PC-9 (cell line): ENCODE data around the gene ELAVL1. TPM values are rescaled to one million over a fixed set of nuclear protein-coding genes. Genes with fewer than 3 reads are reported as not detected.
A peak's percentile ranks its signal among the peaks of the same experiment; 100 is the strongest.

Experiments used
- Bru-seq: library from RNA; stranded (reverse); fragments of 400-500 nt; gene quantifications from one replicate; lab custom pipeline; 2021; lab: Mats Ljungman, UMichigan
- BruChase-seq, 2 experiments: library from RNA; stranded (reverse); fragments of 400-500 nt; gene quantifications; one replicate each; lab custom pipeline; 2021; lab: Mats Ljungman, UMichigan
- BruUV-seq: library from RNA; stranded (reverse); fragments of 400-500 nt; replicated peaks from 2 replicates; lab custom pipeline; 2021; lab: Mats Ljungman, UMichigan
- CTCF ChIA-PET: fragments of 300-600 bp; sonication (Branson Sonifier 250); formaldehyde crosslinking; loops from one replicate; lab custom pipeline; 2022; ENCODE audit warnings: antibody characterized with exemption; lab: Charles Lee
- POLR2A ChIA-PET: fragments of 300-600 bp; sonication (Branson Sonifier 250); formaldehyde crosslinking; loops from one replicate; lab custom pipeline; 2022; ENCODE audit warnings: antibody characterized with exemption; ENCODE audit not compliant: unreplicated experiment; lab: Charles Lee
- DNase-seq, 2 experiments: peaks; one replicate each; pipeline versions ENCODE4 v3.0.0 to v3.0.0-alpha.2; 2015 to 2022; ENCODE audit warnings: mixed read lengths in 1 of 2
- H2AFZ ChIP-seq: fragments of 200-600 bp; sonication (generic); 2 replicates; pipeline ENCODE4 v1.8.1; 2017; ENCODE audit warnings: antibody characterized with exemption
- H3F3A ChIP-seq: fragments of 200-600 bp; sonication (generic); 2 replicates; pipeline ENCODE4 v1.8.1; 2017; ENCODE audit warnings: antibody characterized with exemption, mild to moderate bottlenecking, low read depth; ENCODE audit not compliant: insufficient read depth
- H3K27ac ChIP-seq: fragments of 200-600 bp; sonication (generic); 2 replicates; pipeline ENCODE4 v1.6.1; 2016; ENCODE audit warnings: mixed run types
- H3K27me3 ChIP-seq: fragments of 200-600 bp; sonication (generic); 2 replicates; pipeline ENCODE4 v1.6.1; 2016; ENCODE audit warnings: low read depth, mixed run types; ENCODE audit not compliant: insufficient read depth
- H3K36me3 ChIP-seq: fragments of 200-600 bp; sonication (generic); 2 replicates; pipeline ENCODE4 v1.6.1; 2016; ENCODE audit warnings: low read depth, mixed run types
- H3K4me1 ChIP-seq: fragments of 200-600 bp; sonication (generic); replicated peaks from 2 replicates; pipeline ENCODE4 v1.6.1; 2016; ENCODE audit warnings: mixed run types; ENCODE audit not compliant: insufficient read depth
- H3K4me2 ChIP-seq: fragments of 200-600 bp; sonication (generic); 2 replicates; pipeline ENCODE4 v1.6.1; 2017; ENCODE audit warnings: mixed run types
- H3K4me3 ChIP-seq: fragments of 200-600 bp; sonication (generic); 2 replicates; pipeline ENCODE4 v1.6.1; 2016; ENCODE audit warnings: mixed run types
- H3K79me2 ChIP-seq: fragments of 200-600 bp; sonication (generic); 2 replicates; pipeline ENCODE4 v1.6.1; 2017; ENCODE audit warnings: low read depth, mixed run types
- H3K9me2 ChIP-seq: fragments of 200-600 bp; sonication (generic); 2 replicates; pipeline ENCODE4 v1.8.1; 2017; ENCODE audit warnings: mild to moderate bottlenecking; ENCODE audit not compliant: insufficient read depth
- H3K9me3 ChIP-seq: fragments of 200-600 bp; sonication (generic); 2 replicates; pipeline ENCODE4 v1.8.1; 2016; ENCODE audit warnings: low read depth; ENCODE audit not compliant: insufficient read depth
- H4K20me1 ChIP-seq: fragments of 200-600 bp; sonication (generic); 2 replicates; pipeline ENCODE4 v1.8.1; 2017; ENCODE audit not compliant: insufficient read depth
- EZH2 ChIP-seq: fragments of 200-600 bp; sonication (generic); IDR thresholded peaks from 2 replicates; pipeline ENCODE4 v1.8.0; 2017; ENCODE audit warnings: antibody characterized with exemption, low read depth
- intact Hi-C: fragments of 100-400 bp; cut with micrococcal nuclease; formaldehyde crosslinking; loops from one replicate; pipeline ENCODE4 v1.10.0; 2022; ENCODE audit not compliant: unreplicated experiment
- long read RNA-seq: library from polyadenylated mRNA; stranded (forward); transcript quantifications from one replicate; pipeline ENCODE4 v2.0.0, GENCODE V29; 2022
- total RNA-seq: library from RNA; stranded (reverse); gene quantifications from 2 replicates; pipeline ENCODE4 v1.2.3, GENCODE V29; 2021
- TF ChIP-seq, protein P1 (sequence below): fragments of 200-600 bp; sonication (generic); conservative IDR thresholded peaks from 2 replicates; pipeline ENCODE4 v1.6.1; 2017; ENCODE audit warnings: mixed run types, antibody characterized with exemption, mild to moderate bottlenecking, moderate library complexity

ELAVL1 gene
- total RNA-seq (101 and 108 TPM in 2 replicates), Bru-seq, nascent RNA (percentile 79 among the genes with signal in this experiment), BruChase-seq, experiment 1, labeled RNA remaining after a 2-hour chase (percentile 81 among the genes with signal in this experiment), BruChase-seq, experiment 2, labeled RNA remaining after a 6-hour chase (percentile 91 among the genes with signal in this experiment)
- long read RNA-seq, full-length matches to known transcripts: 252 of 272 reads
- long read RNA-seq, partial matches to known transcripts: 8 of 272 reads
- long read RNA-seq, other reads (novel, unspliced or antisense): 12 of 272 reads

DNA sequence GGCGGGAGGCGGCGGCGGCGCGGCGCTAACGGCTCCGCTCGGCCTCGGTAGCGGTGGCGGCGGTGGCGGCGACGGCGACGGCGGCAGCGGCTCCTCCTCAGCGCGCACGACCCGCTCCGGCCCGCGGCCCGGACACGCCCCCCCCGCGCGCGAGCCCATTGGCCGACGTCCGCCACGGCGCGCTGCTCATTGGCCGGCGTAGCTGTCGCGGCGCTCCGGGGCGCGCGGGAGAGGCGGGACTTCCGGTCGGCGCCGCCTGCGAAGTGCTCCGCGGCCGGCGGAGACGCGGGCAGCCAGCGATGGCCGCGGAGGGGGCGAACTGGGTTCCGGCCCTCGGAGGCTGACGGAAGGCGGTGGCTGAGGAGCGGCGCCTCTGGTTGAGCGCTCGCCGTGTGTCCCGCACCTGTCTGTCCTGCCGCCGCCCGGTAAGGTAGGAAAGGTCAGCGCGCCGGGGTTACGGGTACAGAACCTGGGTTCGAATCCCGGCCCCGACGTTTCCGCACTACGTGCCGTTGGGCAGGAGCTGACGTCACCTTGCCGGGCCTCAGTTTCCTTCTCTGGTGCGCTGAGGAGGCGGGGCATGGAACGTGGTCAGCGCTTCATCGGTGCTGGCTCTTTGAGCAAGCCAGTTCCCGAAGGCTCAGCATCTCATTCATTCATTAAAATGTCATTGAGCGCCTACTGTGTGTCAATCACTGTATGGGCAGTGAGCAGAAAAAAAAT, at the start of gene ELAVL1:
Gene ELAVL1 (minus strand): TSS at position 108 of the 723 bp plus-strand sequence. CDS start 13,826 bp downstream, outside the sequence.
- Histone ChIP-seq H3K4me1 (peaks cover 30% of the 10 kb centered on the region), H3K9me2 (no peaks in the 10 kb centered on the region), H2AFZ (peak within 1 kb of the TSS; percentile 97), H3K79me2 (peaks cover 55% of the 10 kb centered on the region), H3K36me3 (no peaks in the 10 kb centered on the region), H3K4me2 (peak within 1 kb of the TSS; percentile 95), H4K20me1 (peaks cover 41% of the 10 kb centered on the region), H3K27me3 (no peaks in the 10 kb centered on the region), H3K27ac (peak within 1 kb of the TSS; percentile 31; the same call in 1 of the 2 replicates), H3F3A (peaks cover 27% of the 10 kb centered on the region), H3K9me3 (no peaks in the 10 kb centered on the region), H3K4me3 (peak within 1 kb of the TSS; percentile 83)
- DNase-seq: peak; percentile 76 to 91
- no peak for TF ChIP-seq EZH2
- TF ChIP-seq, protein P1, sequence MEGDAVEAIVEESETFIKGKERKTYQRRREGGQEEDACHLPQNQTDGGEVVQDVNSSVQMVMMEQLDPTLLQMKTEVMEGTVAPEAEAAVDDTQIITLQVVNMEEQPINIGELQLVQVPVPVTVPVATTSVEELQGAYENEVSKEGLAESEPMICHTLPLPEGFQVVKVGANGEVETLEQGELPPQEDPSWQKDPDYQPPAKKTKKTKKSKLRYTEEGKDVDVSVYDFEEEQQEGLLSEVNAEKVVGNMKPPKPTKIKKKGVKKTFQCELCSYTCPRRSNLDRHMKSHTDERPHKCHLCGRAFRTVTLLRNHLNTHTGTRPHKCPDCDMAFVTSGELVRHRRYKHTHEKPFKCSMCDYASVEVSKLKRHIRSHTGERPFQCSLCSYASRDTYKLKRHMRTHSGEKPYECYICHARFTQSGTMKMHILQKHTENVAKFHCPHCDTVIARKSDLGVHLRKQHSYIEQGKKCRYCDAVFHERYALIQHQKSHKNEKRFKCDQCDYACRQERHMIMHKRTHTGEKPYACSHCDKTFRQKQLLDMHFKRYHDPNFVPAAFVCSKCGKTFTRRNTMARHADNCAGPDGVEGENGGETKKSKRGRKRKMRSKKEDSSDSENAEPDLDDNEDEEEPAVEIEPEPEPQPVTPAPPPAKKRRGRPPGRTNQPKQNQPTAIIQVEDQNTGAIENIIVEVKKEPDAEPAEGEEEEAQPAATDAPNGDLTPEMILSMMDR: no peak
- intact Hi-C loops: no loop called here
- ChIA-PET POLR2A (no interaction called here), CTCF (interaction anchor here (0.5 to 1.7 kb wide), 3 partner anchors 62 to 499 kb away, joined by 5 to 6 read pairs (median 5); partner anchors contain the start of genes SNAPC2 and TIMM44)
- BruUV-seq: TSS peak; percentile 66

DNA sequence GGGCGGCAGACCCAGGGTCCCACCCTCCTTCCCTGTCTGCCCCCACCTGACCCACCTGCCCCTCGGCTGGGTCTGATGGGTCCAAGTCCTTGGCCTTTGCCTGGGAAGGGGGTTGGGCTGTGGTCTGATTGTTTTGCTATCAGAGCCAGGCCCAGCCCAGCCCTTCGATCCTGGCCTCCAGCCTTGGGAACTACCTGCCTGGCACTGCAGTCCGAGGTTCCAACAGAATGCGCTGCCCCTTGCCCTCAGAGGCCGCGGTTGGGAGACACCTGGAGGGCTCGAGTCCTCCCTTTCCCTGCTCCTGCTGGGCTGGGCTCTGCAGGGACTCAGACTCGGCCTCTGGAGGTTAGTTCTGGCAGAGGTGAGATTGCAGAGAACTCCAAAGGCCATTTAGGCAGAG, 48.7 kb upstream of the ELAVL1 start:
- POLR2A ChIA-PET: no interaction called here
- H3K79me2 ChIP-seq: no peaks in the 10 kb centered on the region
- intact Hi-C loops: no loop called here
- no peaks in the 10 kb centered on the region for H3K27me3 ChIP-seq
- no peaks in the 10 kb centered on the region for H3K36me3 ChIP-seq
- CTCF ChIA-PET: no interaction called here
- H3K4me3 ChIP-seq: no peak overlapping the region
- H3K4me1 ChIP-seq: no peaks in the 10 kb centered on the region
- H3K27ac ChIP-seq: no peak overlapping the region
- H2AFZ ChIP-seq: no peak overlapping the region
- H3K9me3 ChIP-seq: no peaks in the 10 kb centered on the region
- no peaks in the 10 kb centered on the region for H3K9me2 ChIP-seq
- no TSS peak for BruUV-seq
- TF ChIP-seq EZH2: no peak
- TF ChIP-seq, protein P1: no peak
- DNase-seq: no peak
- H3K4me2 ChIP-seq: no peak overlapping the region
- H3F3A ChIP-seq: peaks cover 4% of the 10 kb centered on the region; the same call in 1 of the 2 replicates
- H4K20me1 ChIP-seq: no peaks in the 10 kb centered on the region

DNA sequence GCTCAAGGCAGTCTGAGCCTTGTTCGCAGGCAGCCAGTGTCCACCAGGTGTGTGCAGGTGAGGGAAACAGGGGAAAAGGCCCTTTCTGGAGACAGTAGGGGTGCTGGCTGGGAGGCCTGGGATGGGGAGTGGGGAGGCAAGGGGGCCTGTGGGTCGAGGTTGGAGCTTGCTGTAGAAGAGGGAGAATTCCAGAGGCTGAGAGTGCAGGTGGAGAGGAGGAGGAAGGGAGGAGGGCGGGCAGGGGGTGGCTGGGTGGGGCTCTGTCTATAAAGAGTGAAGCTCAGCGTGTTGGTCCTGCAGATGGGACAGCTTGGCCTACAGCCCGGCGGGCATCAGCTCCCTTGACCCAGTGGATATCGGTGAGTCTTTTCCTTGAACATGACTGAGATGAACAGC, 47.0 kb upstream of the ELAVL1 start, which contains the start of gene CCL25:
Gene CCL25 (plus strand): TSS at position 297 of the 396 bp plus-strand sequence. CDS start 290 bp downstream, outside the sequence.
- Histone ChIP-seq H3K27me3 (no peaks in the 10 kb centered on the region), H3K4me3 (no peak within 1 kb of the TSS), H4K20me1 (no peaks in the 10 kb centered on the region), H3K4me2 (no peak within 1 kb of the TSS), H3K36me3 (no peaks in the 10 kb centered on the region), H2AFZ (no peak within 1 kb of the TSS), H3K27ac (no peak within 1 kb of the TSS), H3F3A (peaks cover 4% of the 10 kb centered on the region; the same call in 1 of the 2 replicates), H3K9me3 (no peaks in the 10 kb centered on the region), H3K79me2 (no peaks in the 10 kb centered on the region), H3K9me2 (no peaks in the 10 kb centered on the region), H3K4me1 (no peaks in the 10 kb centered on the region)
- CTCF ChIA-PET: no interaction called here
- TF ChIP-seq, protein P1: no peak
- no peak for TF ChIP-seq EZH2
- POLR2A ChIA-PET: no interaction called here
- intact Hi-C loops: no loop called here
- no TSS peak for BruUV-seq
- DNase-seq: no peak
